Stimulated activated CD4-positive, alpha-beta T cell treated with anti-CD3 and anti-CD28 coated beads, Interleukin-4, amount 100 ng/mL, for 24 hours (primary cell): ENCODE data around the gene SRD5A3.
"Not testable (repeated sequence)": the region's sequence is repeated elsewhere in the genome, so short reads cannot be mapped to it uniquely, and the experiment has no call there.

Experiments
- DNase-seq: peaks from one replicate; pipeline ENCODE4 v3.0.0-alpha.2; 2020

The SRD5A3 gene

GRCh38 chr4:55347610-55348228 lies 1.7 kb downstream of the SRD5A3 start:
- DNase-seq = no peak

DNA sequence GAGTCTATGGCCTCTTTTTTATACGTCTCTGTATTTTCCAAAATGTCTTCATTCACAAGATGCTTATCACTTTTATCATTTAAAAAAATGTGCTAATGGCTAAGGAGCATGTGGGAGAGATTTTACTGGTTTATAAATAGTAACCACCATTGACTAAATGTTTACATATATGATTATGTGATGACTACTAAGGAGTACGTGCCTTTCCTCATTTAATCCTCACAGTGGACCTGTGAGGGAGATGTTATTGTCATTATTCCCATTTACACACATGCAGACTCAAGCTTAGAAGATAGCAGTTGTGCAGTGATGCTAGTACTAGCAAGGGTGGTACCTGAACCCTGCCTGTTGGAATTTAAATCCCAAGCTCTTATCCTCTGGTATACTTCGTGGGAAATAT lies 2.4 kb downstream of the SRD5A3 start:
- no peak for DNase-seq

GRCh38 chr4:55350870-55351269 lies 4.8 kb downstream of the SRD5A3 start:
- DNase-seq = not testable (repeated sequence)

DNA sequence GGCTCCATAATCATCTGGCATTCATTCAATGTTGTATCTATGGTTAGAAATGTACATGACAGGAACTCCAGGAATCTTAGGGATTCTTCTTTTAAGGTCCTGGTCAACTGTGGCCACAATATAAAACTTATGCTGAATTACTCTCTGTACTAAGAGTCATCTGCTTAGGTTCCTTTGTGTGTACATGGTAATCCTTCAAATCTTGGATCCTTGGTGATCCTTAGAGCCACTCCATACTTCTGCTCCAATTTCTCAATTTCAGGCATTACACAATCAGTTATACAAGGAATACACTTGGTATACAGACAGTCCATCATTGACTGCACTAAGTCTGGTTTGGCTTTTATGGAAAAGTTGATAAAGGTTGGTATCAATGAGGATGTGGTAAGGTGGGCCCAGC lies 5.8 kb downstream of the SRD5A3 start:
- no peak for DNase-seq

DNA sequence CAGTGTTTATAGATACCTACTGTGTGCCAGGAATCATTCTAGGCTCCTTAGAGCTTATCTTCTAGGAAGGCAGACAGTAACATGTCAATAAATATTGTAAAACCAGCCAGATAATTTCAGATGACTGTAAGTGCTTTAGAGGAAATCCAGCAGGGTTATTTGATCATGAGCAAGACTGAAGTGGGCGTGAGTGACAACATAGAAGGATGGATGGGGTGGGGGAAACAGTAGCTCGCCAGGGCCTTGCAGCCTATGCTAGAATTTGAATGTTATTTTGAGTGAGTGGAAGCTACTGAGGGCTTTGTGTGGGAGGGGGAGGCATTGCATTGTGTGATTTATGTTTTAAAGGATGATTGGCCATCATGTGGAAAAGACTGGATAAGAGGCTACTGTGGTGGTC lies 6.7 kb downstream of the SRD5A3 start:
- no peak for DNase-seq

DNA sequence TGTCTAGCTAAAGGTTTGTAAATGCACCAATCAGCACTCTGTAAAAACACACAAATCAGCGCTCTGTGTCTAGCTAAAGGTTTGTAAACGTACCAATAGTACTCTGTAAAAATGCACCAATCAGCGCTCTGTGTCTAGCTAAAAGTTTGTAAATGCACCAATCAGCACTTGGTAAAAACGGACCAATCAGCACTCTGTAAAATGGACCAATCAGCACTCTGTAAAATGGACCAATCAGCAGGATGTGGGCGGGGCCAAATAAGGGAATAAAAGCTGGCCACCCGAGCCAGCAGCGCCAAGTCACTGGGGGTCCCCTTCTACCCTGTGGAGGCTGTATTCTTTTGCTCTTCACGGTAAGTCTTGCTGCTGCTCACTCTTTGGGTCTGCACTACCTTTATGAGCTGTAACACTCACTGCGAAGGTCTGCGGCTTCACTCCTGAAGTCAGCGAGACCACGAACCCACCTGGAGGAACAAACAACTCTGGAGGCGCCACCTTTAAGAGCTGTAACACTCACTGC lies 7.2 kb downstream of the SRD5A3 start:
- not testable (repeated sequence) for DNase-seq

DNA sequence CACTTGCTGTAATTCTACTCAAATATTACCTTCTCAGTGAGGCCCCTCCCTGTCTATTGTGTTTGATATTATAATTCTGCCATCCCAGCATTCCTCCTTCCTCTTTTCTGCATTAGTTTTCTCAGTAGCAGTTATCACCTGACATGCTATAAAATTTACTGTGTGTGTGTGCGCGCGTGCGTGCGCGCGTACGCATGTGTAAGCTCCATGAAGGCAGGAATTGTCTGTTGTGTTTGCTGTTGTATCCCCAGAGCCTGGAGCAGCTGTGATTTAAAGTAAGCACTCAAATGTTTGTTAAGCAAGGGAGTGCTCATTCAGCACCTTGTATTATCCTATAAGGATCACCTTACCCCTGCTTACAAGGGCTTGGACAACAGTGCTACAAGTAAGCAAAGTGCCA lies 8.6 kb downstream of the SRD5A3 start:
- DNase-seq = no peak

- DNase-seq = no peak
These were observed 9.5 kb downstream of the SRD5A3 start for GRCh38 chr4:55355555-55355954.

DNA sequence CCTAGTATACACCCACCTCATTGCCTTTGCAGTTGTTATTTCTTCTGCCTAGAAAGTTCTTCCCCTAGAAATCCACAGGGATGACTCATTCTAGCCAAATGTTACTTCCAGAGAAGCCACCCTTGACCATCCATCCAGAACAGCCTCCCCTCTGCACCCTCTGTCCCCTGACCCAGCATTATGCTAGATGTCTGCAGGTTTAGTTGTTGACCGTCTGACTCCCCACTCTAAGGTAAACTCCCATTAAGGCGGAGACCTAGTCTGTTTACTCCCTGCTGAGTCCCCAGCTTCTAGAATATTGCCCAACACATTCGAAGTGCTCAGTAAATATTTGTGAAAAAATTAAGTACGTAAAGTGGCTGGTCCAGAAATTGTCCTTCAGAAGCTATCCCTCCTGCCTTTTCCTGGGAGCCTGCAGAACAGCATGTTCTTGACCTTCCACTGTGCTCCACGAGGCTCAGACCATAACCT lies 11.0 kb downstream of the SRD5A3 start:
- no peak for DNase-seq

DNA sequence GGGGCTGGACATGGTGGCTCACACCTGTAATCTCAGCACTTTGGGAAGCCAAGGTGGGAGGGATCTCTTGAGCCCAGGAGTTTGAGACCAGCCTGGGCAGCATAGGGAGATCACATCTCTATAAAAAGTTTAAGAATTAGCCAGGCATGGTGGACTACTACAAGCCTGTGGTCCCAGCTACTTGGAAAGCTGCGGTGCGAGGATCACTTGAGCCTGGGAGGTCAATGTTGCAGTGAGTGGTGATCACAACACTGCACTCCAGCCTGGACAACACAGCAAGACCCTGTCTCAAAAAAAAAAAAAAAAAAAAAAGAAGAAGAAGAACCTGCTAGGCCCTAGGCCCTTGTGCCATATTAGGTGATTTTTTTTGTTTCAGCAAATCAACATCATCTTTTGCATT lies 12.2 kb downstream of the SRD5A3 start:
- DNase-seq = no peak

GRCh38 chr4:55358668-55359067 lies 12.6 kb downstream of the SRD5A3 start:
- peak; percentile 6 for DNase-seq

DNA sequence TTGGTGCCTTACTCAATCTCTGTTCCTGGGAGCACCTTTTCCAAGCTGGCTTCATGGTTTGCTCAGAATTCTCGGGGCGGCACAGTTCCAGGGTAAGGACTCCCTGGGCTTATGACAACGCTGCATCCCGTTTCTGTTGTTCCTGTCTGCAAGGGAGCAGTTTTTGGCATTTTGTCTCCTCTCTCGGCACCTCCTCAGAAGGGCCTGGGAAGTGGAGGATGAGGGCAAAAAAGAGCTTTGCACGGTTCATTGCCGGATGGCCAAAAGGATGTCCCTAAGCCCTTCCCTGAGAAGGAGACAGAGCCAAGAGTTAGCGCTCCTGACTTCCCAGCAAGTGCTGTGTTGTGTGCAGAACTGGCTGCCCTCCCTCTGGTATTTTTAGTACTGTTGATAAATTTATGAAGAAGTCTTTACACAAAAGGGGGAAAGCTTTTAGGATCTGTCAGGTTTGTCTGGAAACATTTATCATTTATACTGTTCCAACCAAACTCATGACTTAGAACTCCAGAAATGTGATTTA lies 13.4 kb downstream of the SRD5A3 start:
- DNase-seq = no peak

DNA sequence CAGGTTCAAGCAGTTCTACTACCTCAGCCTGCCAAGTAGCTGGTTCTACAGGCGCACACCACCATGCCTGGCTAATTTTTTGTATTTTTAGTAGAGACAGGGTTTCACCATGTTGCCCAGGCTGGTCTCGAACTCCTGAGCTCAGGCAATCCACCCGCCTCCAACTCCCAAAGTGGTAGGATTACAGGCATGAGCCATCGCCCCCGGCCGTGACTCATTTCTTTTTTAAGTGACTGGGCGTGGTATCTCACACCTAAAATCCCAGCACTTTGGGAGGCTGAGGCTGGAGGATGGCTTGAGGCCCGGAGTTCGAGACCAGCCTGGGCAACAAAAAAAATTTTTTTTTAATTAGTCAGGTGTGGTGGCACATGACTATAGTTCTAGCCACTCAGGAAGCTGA lies 16.9 kb downstream of the SRD5A3 start:
- DNase-seq = not testable (repeated sequence)

DNA sequence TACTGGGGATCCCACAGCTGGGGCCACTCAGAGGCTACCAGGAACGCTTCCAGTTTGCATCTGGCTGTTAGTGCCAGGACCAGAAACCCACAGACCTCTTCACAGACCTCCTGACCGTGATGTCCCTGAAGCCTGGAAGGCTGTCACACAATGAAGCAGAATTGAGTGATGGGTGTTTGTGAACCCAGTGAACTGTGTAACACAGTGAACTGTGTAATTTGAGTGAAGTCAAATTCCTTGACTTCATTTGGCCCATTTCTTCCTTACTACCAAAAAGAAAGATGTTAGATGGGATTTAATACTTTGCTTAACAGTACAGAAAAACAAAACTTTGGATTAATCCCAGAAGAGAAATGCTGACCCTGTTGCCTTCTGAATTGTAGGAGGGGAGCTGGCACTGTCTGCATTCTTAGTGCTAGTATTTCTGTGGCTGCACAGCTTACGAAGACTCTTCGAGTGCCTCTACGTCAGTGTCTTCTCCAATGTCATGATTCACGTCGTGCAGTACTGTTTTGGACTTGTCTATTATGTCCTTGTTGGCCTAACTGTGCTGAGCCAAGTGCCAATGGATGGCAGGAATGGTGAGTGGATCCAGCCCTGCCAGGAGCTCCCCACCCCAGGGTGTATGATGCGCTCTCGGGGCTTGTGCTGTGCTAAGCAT lies 17.8 kb downstream of the SRD5A3 start:
- no peak for DNase-seq

DNA sequence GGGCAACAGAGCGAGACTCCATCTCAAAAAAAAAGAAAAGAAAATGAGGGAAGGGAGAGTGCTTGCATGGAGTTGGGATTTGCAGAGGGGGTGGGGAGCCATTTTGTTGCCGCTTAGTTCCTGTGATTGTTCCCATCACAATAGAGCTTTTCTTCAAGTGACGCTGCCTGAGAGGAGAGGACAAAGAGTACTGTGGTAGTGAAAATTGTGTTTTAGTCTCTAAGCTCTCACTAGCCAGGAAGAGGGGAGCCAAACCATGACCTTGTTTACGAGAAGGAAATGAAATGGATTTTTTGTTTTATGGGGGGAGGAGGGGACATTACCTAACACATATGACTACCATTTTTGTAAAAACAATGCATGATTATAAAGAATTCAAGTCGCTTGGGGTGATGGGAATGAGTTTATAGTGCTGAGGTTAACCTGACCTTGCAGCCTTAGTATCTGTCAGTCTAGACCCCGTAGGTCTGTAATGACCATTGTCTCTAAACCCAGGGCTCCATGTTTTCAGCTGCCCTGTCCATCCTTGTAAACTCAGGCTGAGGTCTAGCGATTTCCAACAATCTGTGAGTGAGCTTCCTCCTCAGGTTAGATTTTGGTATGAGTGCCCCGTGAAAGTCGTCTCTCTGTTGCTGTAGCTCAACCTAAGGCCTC lies 18.8 kb downstream of the SRD5A3 start:
- no peak for DNase-seq

GRCh38 chr4:55365345-55365728 lies 19.3 kb downstream of the SRD5A3 start:
- DNase-seq = no peak

DNA sequence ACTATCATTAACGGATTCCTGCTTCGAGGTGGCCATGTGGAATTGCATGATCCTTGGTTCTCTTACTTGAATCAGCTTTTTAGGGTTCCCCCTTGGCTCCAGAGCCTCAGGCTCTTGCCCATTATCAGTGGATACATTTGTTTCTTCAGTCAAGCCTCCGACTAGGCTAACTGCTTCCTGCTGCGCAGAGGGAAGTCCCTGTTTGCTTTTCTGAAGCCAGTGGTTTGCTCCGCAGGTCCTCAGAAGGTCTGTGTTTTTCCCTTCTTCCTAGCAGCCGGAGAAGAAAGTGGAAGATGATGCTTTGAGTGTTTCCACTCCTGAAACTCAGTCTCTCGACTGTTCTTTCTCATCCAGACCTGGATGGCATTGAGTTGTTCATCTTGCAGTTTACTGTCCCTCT lies 20.6 kb downstream of the SRD5A3 start:
- DNase-seq = no peak

- DNase-seq = no peak
These were observed 21.2 kb downstream of the SRD5A3 start for GRCh38 chr4:55367084-55367722.

- no peak for DNase-seq
These were observed 23.9 kb downstream of the SRD5A3 start for GRCh38 chr4:55369968-55370367.

GRCh38 chr4:55372259-55372658 lies 26.2 kb downstream of the SRD5A3 start:
- no peak for DNase-seq

DNA sequence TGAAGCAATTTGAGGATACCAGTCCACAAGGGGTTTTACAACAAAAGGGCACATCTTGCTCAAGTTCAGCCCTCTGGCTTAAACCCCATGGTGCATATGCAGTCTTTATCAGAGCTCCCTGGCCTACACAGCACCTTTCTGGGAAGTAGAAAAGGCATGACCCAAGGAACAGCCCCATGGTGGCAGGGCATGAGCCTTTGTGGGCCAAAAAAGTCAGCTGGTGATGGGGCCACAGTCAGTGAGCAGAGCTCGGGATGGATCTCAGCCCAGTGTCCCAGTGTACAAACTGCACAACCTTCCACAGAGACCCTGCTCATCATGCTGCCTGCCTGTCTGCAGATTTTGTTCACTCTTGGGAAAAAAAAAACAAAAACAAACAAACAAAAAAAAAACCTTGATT lies 27.4 kb downstream of the SRD5A3 start:
- no peak for DNase-seq

DNA sequence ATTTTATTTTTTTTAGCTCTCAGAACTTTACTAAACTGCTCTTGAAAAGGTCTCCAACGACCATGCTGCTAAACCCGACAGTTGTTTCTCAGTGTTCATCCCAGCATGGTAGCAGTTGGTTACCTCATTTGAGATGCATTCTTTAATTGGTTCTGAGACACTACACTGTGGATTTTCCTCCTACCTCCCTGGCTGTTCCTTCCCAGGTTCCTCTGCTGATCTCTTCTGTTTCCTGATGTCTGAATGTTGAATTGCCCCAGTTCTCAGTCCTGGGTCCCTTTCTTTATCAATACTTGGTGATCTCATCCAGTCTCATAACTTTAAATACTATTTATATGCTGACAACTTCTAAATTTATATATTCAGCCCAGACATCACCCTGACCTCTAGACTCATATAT lies 30.7 kb downstream of the SRD5A3 start:
- DNase-seq = no peak
